ENCODE measurements around the gene PCDHB6. TPM values are rescaled to one million over a fixed set of nuclear protein-coding genes. Genes with fewer than 3 reads are reported as not detected.
A peak's percentile ranks its signal among the peaks of the same experiment; 100 is the strongest.

Gene PCDHB6
- total RNA-seq, 1 experiment from 2014 or later, result not detected

DNA sequence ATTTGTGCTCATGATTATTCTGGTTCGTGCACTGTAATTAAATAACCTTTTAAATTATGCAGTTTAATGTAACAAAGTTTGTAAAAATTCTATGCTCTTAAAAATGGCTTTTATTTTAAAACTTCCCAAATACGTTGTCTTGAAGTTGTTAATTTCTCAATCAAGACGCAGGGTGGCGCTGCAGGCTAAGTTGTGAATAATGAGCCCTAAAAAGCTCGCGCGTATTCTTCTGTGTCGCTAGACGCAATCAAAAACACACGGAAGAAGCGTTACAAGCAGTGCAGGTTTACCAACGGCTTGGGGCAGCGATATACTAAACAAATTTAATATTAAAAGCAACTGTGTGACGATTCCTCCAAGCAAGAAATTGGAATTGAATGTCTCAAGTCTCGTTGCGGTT is 28.3 kb upstream of the PCDHB6 start, which contains the start of gene PCDHB4:
Gene PCDHB4 (plus strand): TSS at position 256 of the 400 bp plus-strand sequence. CDS start 181 bp downstream, outside the sequence.
- H3K9me3 ChIP-seq (ENCODE audit: control insufficient read depth, low read depth, low read length), result no peaks in the 10 kb centered on the region
- no peak within 1 kb of the TSS for H2BK12ac ChIP-seq (ENCODE audit: insufficient read length, low read depth, low read length)
- H3K23me2 ChIP-seq (ENCODE audit: insufficient read length, low read depth, low read length, poor library complexity, severe bottlenecking), result no peaks in the 10 kb centered on the region
- H3K27ac ChIP-seq (ENCODE audit: insufficient read length, low read depth, low read length), result no peak within 1 kb of the TSS
- no peak within 1 kb of the TSS for H3K23ac ChIP-seq (ENCODE audit: insufficient read length, low read depth, low read length)
- H4K91ac ChIP-seq (ENCODE audit: insufficient read length, low read depth, low read length), result no peak within 1 kb of the TSS
- H4K8ac ChIP-seq (replicated peaks; ENCODE audit: insufficient read length, low read depth, low read length), result no peak within 1 kb of the TSS
- H3K27ac Mint-ChIP-seq, result no peak within 1 kb of the TSS
- no peak within 1 kb of the TSS for H2BK20ac ChIP-seq (ENCODE audit: low read depth, low read length, poor library complexity, severe bottlenecking)
- peak; percentile 51 for DNase-seq
- no peak within 1 kb of the TSS for H2AFZ ChIP-seq (ENCODE audit: low read length)
- H3T11ph ChIP-seq (ENCODE audit: low read length), result no peak within 1 kb of the TSS
- H3K4me1 ChIP-seq (ENCODE audit: insufficient read depth, low read length), result no peaks in the 10 kb centered on the region
- no peaks in the 10 kb centered on the region for H3K79me2 ChIP-seq (ENCODE audit: insufficient read depth, low read length)
- H3K4me3 Mint-ChIP-seq, result peak within 1 kb of the TSS in 1 of 2 experiments; percentile 34; a peak in 1 of 5 replicates
- no peak within 1 kb of the TSS for H2BK15ac ChIP-seq (ENCODE audit: low read depth, low read length)
- H2BK120ac ChIP-seq (ENCODE audit: low read depth, low read length, poor library complexity, severe bottlenecking), result no peak within 1 kb of the TSS
- no peak within 1 kb of the TSS for H2BK5ac ChIP-seq (ENCODE audit: insufficient read length, low read length)
- H3K4me1 Mint-ChIP-seq, result peaks cover 0 to 4% of the 10 kb centered on the region in 2 experiments; a peak in 1 of 4 replicates
- no peaks in the 10 kb centered on the region for H3K27me3 Mint-ChIP-seq (ENCODE audit: low read depth)
- H3K9me3 Mint-ChIP-seq, result peaks cover 12 to 19% of the 10 kb centered on the region in 2 experiments
- no peak within 1 kb of the TSS for H3K18ac ChIP-seq (ENCODE audit: insufficient read length, low read depth, low read length)
- H3K36me3 Mint-ChIP-seq (ENCODE audit: insufficient read depth in 1 of 3, low read depth in 3 of 3), result peaks cover 11 to 27% (median 14%) of the 10 kb centered on the region in 3 experiments
- no peaks in the 10 kb centered on the region for H4K20me1 ChIP-seq (ENCODE audit: control insufficient read depth, insufficient read depth, insufficient read length)
- H3K4ac ChIP-seq (ENCODE audit: low read depth, low read length), result no peak within 1 kb of the TSS
- no CpG with 5 or more reads among the region's 16 CpGs for WGBS (ENCODE audit: extremely low coverage, insufficient read length, low lambda C conversion rate)
- H3K56ac ChIP-seq (ENCODE audit: insufficient read length, low read depth, low read length), result no peak within 1 kb of the TSS
- TF ChIP-seq CTCF (conservative IDR thresholded peaks at IDR 0.05), result peak; percentile 84
- H3K4me2 ChIP-seq (ENCODE audit: insufficient read depth, insufficient read length, low read length), result no peak within 1 kb of the TSS
- H4K5ac ChIP-seq (ENCODE audit: insufficient read length, low read depth, low read length), result no peak within 1 kb of the TSS
- no peak within 1 kb of the TSS for H2AK5ac ChIP-seq (ENCODE audit: insufficient read length, low read length)
- H3K14ac ChIP-seq (ENCODE audit: insufficient read depth, low read length), result no peak within 1 kb of the TSS
- H3K79me1 ChIP-seq (ENCODE audit: insufficient read depth, low read depth, low read length, poor library complexity, severe bottlenecking), result no peaks in the 10 kb centered on the region
- no peak within 1 kb of the TSS for H3K9ac ChIP-seq (ENCODE audit: extremely low read depth, insufficient read length, low read length)
- no peaks in the 10 kb centered on the region for H3K27me3 ChIP-seq (ENCODE audit: insufficient read depth, low read length)

Measured in H9 (cell line).